Measurements from ENCODE around the gene PARD3B. TPM values are rescaled to one million over a fixed set of nuclear protein-coding genes. Genes with fewer than 3 reads are reported as not detected.

The PARD3B gene
- total RNA-seq, 1 experiment from 2014 or later = 6.4 TPM

GRCh38 chr2:205129531-205129930 is 584.3 kb downstream of the PARD3B start:
- Mint-ChIP-seq H3K4me3 (no peak overlapping the region), H3K36me3 (ENCODE audit: insufficient read depth in 1 of 3, low read depth in 3 of 3) (no peaks in the 10 kb centered on the region), H3K27me3 (ENCODE audit: low read depth) (no peaks in the 10 kb centered on the region), H3K9me3 (no peaks in the 10 kb centered on the region), H3K4me1 (peaks cover 13 to 15% of the 10 kb centered on the region in 2 experiments), H3K27ac (no peak overlapping the region; a peak in 2 of 7 replicates)
- TF ChIP-seq, protein P1, sequence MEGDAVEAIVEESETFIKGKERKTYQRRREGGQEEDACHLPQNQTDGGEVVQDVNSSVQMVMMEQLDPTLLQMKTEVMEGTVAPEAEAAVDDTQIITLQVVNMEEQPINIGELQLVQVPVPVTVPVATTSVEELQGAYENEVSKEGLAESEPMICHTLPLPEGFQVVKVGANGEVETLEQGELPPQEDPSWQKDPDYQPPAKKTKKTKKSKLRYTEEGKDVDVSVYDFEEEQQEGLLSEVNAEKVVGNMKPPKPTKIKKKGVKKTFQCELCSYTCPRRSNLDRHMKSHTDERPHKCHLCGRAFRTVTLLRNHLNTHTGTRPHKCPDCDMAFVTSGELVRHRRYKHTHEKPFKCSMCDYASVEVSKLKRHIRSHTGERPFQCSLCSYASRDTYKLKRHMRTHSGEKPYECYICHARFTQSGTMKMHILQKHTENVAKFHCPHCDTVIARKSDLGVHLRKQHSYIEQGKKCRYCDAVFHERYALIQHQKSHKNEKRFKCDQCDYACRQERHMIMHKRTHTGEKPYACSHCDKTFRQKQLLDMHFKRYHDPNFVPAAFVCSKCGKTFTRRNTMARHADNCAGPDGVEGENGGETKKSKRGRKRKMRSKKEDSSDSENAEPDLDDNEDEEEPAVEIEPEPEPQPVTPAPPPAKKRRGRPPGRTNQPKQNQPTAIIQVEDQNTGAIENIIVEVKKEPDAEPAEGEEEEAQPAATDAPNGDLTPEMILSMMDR (conservative IDR thresholded peaks at IDR 0.05) = no peak
- Histone ChIP-seq H2AK5ac (ENCODE audit: insufficient read length, low read length) (no peak overlapping the region), H2BK120ac (ENCODE audit: low read depth, low read length, poor library complexity, severe bottlenecking) (no peak overlapping the region), H3K9me3 (ENCODE audit: control insufficient read depth, low read depth, low read length) (no peaks in the 10 kb centered on the region), H4K8ac (replicated peaks; ENCODE audit: insufficient read length, low read depth, low read length) (no peak overlapping the region), H3K9ac (ENCODE audit: extremely low read depth, insufficient read length, low read length) (no peak overlapping the region), H3K27me3 (ENCODE audit: insufficient read depth, low read length) (no peaks in the 10 kb centered on the region), H3K23ac (ENCODE audit: insufficient read length, low read depth, low read length) (no peak overlapping the region), H3K79me1 (ENCODE audit: insufficient read depth, low read depth, low read length, poor library complexity, severe bottlenecking) (no peaks in the 10 kb centered on the region), H2BK15ac (ENCODE audit: low read depth, low read length) (no peak overlapping the region), H3T11ph (ENCODE audit: low read length) (no peak overlapping the region), H3K79me2 (ENCODE audit: insufficient read depth, low read length) (no peaks in the 10 kb centered on the region), H3K4ac (ENCODE audit: low read depth, low read length) (no peak overlapping the region), H4K20me1 (ENCODE audit: control insufficient read depth, insufficient read depth, insufficient read length) (no peaks in the 10 kb centered on the region), H3K4me2 (ENCODE audit: insufficient read depth, insufficient read length, low read length) (no peak overlapping the region), H3K4me1 (ENCODE audit: insufficient read depth, low read length) (0 out of 2 replicates have a peak, but pooled peaks cover 2% of the 10 kb centered on the region), H4K5ac (ENCODE audit: insufficient read length, low read depth, low read length) (no peak overlapping the region), H2BK5ac (ENCODE audit: insufficient read length, low read length) (no peak overlapping the region), H3K27ac (ENCODE audit: insufficient read length, low read depth, low read length) (peak overlapping the region; percentile 20), H2BK20ac (ENCODE audit: low read depth, low read length, poor library complexity, severe bottlenecking) (no peak overlapping the region), H3K18ac (ENCODE audit: insufficient read length, low read depth, low read length) (no peak overlapping the region), H2BK12ac (ENCODE audit: insufficient read length, low read depth, low read length) (no peak overlapping the region), H2AFZ (ENCODE audit: low read length) (no peak overlapping the region), H3K23me2 (ENCODE audit: insufficient read length, low read depth, low read length, poor library complexity, severe bottlenecking) (no peaks in the 10 kb centered on the region), H3K56ac (ENCODE audit: insufficient read length, low read depth, low read length) (no peak overlapping the region), H3K14ac (ENCODE audit: insufficient read depth, low read length) (no peak overlapping the region), H4K91ac (ENCODE audit: insufficient read length, low read depth, low read length) (no peak overlapping the region)
- DNase-seq = no peak
- no CpG with 5 or more reads among the region's 5 CpGs for WGBS (ENCODE audit: extremely low coverage, insufficient read length, low lambda C conversion rate)

Measured in H9 (cell line).